Thoracic aorta (tissue), 2 donors: ENCODE data around the gene BORA. TPM values are rescaled to one million over a fixed set of nuclear protein-coding genes. Genes with fewer than 3 reads are reported as not detected.

ENCODE experiments used
- ATAC-seq: fragments of 150-250 bp; one replicate; pipeline ENCODE4 v1.8.0; 2017; ENCODE audit warnings: low read depth; ENCODE audit not compliant: insufficient number of reproducible peaks, low FRiP score
- DNase-seq: peaks from one replicate; pipeline ENCODE4 v3.0.0-alpha.2; 2020; ENCODE audit warnings: low spot score
- H3K27ac ChIP-seq, 2 donors: fragments of 200-600 bp; sonication (generic); 1 replicate in 1 of 2; 2 replicates in 1 of 2; pipeline ENCODE4 v1.5.1; 2016; ENCODE audit warnings: mild to moderate bottlenecking in 2 of 2, moderate library complexity in 2 of 2
- H3K27me3 ChIP-seq: fragments of 200-600 bp; sonication (generic); replicated peaks from 2 replicates; pipeline ENCODE4 v1.6.0; 2016; ENCODE audit warnings: mild to moderate bottlenecking; ENCODE audit not compliant: insufficient read depth
- H3K36me3 ChIP-seq: fragments of 200-600 bp; sonication (generic); one replicate; pipeline ENCODE4 v1.5.1; 2016
- H3K4me1 ChIP-seq, 2 donors: fragments of 200-600 bp; sonication (generic); 1 replicate in 1 of 2; 2 replicates in 1 of 2; pipeline versions ENCODE4 v1.5.1 to v1.6.0; 2016; ENCODE audit warnings: low read depth in 2 of 2, mild to moderate bottlenecking in 1 of 2; ENCODE audit not compliant: control insufficient read depth in 1 of 2
- H3K4me3 ChIP-seq: fragments of 200-600 bp; sonication (generic); 2 replicates; pipeline ENCODE4 v1.5.1; 2016; ENCODE audit warnings: mild to moderate bottlenecking
- H3K9me3 ChIP-seq: fragments of 200-600 bp; sonication (generic); 2 replicates; pipeline ENCODE4 v1.5.1; 2016
- total RNA-seq, 2 donors: library from RNA; depleted of rRNA; stranded (reverse); fragments of >200 nt; gene quantifications; one replicate each; pipeline versions ENCODE4 v1.1.0 to v1.2.3, GENCODE V29; 2016
- TF ChIP-seq, protein P1 (sequence below): fragments of 200-600 bp; sonication (generic); IDR thresholded peaks from one replicate; pipeline ENCODE4 v1.5.1; 2019; ENCODE audit warnings: antibody characterized with exemption

Gene BORA
- total RNA-seq, 2 donors from 2014 or later = 2.6 to 9.9 TPM

- no peak for DNase-seq
- Histone ChIP-seq H3K27ac (no peak overlapping the region), H3K27me3 (no peaks in the 10 kb centered on the region), H3K9me3 (no peaks in the 10 kb centered on the region), H3K4me1 (peaks cover 6% of the 10 kb centered on the region in 2 donors), H3K36me3 (no peaks in the 10 kb centered on the region), H3K4me3 (no peak overlapping the region)
- ATAC-seq = no peak
- TF ChIP-seq, protein P1, sequence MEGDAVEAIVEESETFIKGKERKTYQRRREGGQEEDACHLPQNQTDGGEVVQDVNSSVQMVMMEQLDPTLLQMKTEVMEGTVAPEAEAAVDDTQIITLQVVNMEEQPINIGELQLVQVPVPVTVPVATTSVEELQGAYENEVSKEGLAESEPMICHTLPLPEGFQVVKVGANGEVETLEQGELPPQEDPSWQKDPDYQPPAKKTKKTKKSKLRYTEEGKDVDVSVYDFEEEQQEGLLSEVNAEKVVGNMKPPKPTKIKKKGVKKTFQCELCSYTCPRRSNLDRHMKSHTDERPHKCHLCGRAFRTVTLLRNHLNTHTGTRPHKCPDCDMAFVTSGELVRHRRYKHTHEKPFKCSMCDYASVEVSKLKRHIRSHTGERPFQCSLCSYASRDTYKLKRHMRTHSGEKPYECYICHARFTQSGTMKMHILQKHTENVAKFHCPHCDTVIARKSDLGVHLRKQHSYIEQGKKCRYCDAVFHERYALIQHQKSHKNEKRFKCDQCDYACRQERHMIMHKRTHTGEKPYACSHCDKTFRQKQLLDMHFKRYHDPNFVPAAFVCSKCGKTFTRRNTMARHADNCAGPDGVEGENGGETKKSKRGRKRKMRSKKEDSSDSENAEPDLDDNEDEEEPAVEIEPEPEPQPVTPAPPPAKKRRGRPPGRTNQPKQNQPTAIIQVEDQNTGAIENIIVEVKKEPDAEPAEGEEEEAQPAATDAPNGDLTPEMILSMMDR = no peak
Measured at GRCh38 chr13:72788831-72789230, 61.1 kb downstream of the BORA start.

DNA sequence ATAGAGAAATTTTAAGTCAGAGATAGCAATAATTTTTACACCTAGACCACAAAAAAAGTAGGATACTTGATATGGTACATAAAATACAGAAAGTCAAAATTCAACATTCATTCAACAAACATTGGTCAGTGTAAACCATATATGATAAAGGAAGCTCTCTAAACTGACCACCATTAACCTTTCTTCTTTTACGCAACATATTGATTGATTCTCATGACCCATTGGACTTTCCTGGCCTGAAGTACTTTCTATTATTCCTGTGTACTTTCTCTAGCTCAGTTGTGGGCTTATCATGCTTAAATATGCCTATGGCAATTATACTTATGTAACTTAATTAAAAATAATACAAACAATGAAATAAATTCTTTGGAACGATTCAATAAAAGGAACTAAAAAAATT is 64.9 kb downstream of the BORA start:
- DNase-seq = no peak
- Histone ChIP-seq H3K9me3 (no peaks in the 10 kb centered on the region), H3K4me3 (no peak overlapping the region), H3K27ac (no peak overlapping the region), H3K27me3 (no peaks in the 10 kb centered on the region), H3K36me3 (no peaks in the 10 kb centered on the region), H3K4me1 (peaks cover 0 to 4% of the 10 kb centered on the region in 2 donors)
- no peak for ATAC-seq
- TF ChIP-seq, protein P1 = no peak

DNA sequence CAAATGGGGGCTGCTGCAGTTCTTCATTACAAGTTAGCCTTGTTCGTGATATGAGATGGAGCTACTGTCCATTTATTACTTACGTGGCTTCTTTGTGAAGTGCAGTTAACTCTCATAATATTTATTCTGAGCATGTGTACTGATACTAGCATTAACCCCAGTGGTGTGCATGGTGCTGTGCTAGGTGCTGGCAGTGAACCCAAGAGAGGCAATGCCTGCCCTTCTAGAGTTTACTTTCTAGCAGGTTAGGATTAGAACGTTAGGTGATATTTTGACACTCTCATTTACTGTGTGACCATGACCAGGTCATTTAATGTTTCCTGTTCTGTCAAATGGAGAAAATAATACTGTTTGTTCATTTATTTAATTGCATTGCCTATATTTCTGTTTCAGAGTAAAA is 71.1 kb downstream of the BORA start:
- Histone ChIP-seq H3K36me3 (no peaks in the 10 kb centered on the region), H3K9me3 (no peaks in the 10 kb centered on the region), H3K27me3 (no peaks in the 10 kb centered on the region), H3K4me3 (no peak overlapping the region), H3K4me1 (no peaks in the 10 kb centered on the region), H3K27ac (no peak overlapping the region)
- no peak for DNase-seq
- no peak for ATAC-seq
- TF ChIP-seq, protein P1 = no peak

- H3K9me3 ChIP-seq = no peaks in the 10 kb centered on the region
- no peak for ATAC-seq
- no peaks in the 10 kb centered on the region for H3K27me3 ChIP-seq
- TF ChIP-seq, protein P1 = no peak
- no peak for DNase-seq
- H3K27ac ChIP-seq = no peak overlapping the region
- no peaks in the 10 kb centered on the region for H3K4me1 ChIP-seq
- peaks cover 3% of the 10 kb centered on the region for H3K36me3 ChIP-seq
- H3K4me3 ChIP-seq = no peak overlapping the region
Measured at GRCh38 chr13:72804301-72804700, 76.6 kb downstream of the BORA start.

Other genes with a start within 250 kb of the BORA start
- 1 to 10 TPM; 5.1 to 8.0 TPM for gene MZT1, start 294 bp upstream of the BORA start, total RNA-seq
- gene DIS3, start 54.0 kb downstream of the BORA start, total RNA-seq = 10 to 100 TPM; 21.1 to 32.0 TPM
- 10 to 100 TPM; 11.5 to 18.3 TPM for gene PIBF1, start 54.2 kb downstream of the BORA start, total RNA-seq